Measurements from ENCODE around the gene CIROP.

DNA sequence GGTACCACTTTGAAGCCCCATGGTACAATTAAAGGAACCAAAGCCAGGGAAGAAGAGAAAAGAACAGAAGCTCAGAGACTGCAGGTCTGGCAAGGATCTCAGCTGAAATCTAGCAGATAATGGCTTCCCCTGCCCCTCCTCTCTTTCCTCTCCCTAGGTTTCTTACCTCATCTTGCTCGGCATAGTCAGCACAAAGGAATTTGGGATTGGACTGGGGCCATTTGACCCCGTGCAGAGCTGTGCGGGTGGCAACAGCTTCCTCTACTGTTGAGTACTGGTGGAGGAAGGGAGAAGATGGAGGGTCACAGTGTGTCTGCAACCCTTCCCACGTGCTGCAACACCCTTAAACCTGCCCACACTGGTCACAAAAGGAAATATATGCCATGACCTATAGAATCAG lies 42.8 kb downstream of the CIROP start:
- no peak for TF ChIP-seq POLR2A (IDR thresholded peaks at IDR 0.05)
- no peak for TF ChIP-seq CTCF (IDR thresholded peaks at IDR 0.05)

Measured in testis (tissue), 2 donors.